Kidney (tissue), 14 donors: ENCODE data around the gene ASTN2. TPM values are rescaled to one million over a fixed set of nuclear protein-coding genes. Genes with fewer than 3 reads are reported as not detected.
"Not testable (repeated sequence)": the region's sequence is repeated elsewhere in the genome, so short reads cannot be mapped to it uniquely, and the experiment has no call there.

Source experiments
- DNase-seq, 5 donors: peaks; one replicate each; pipeline ENCODE4 v3.0.0-alpha.2; 2013 to 2020
- FAIRE-seq: peaks from 2 replicates; lab custom pipeline; 2012; peaks lifted over from hg19 to GRCh38; lab: Jason Lieb, UNC
- H3K27ac ChIP-seq, 2 donors: one replicate each; pipeline ENCODE4 v1.7.0; 2013; ENCODE audit warnings: low read depth in 2 of 2, low read length in 2 of 2, inconsistent platforms in 1 of 2
- H3K27me3 ChIP-seq: one replicate; pipeline ENCODE4 v1.7.1; 2013; ENCODE audit warnings: low read length, inconsistent platforms; ENCODE audit not compliant: control insufficient read depth, insufficient read depth
- H3K36me3 ChIP-seq, 3 donors: one replicate each; pipeline versions ENCODE4 v1.7.0 to v1.7.1; 2013; ENCODE audit warnings: low read length in 3 of 3, control low read depth in 1 of 3, inconsistent platforms in 1 of 3; ENCODE audit not compliant: insufficient read depth in 3 of 3, control insufficient read depth in 2 of 3
- H3K4me1 ChIP-seq, 3 donors: one replicate each; pipeline versions ENCODE4 v1.7.0 to v1.7.1; 2013; ENCODE audit warnings: low read length in 3 of 3, inconsistent platforms in 1 of 3, low read depth in 1 of 3; ENCODE audit not compliant: control insufficient read depth in 2 of 3, insufficient read depth in 2 of 3
- H3K4me3 ChIP-seq, 3 donors: one replicate each; pipeline versions ENCODE4 v1.7.0 to v1.8.1; 2013; ENCODE audit warnings: low read length in 3 of 3, control low read depth in 1 of 3, inconsistent platforms in 1 of 3
- H3K9ac ChIP-seq, 3 donors: one replicate each; pipeline versions ENCODE4 v1.7.0 to v1.7.1; 2013; ENCODE audit warnings: low read length in 3 of 3, control low read depth in 1 of 3, inconsistent platforms in 1 of 3
- H3K9me3 ChIP-seq, 3 donors: one replicate each; pipeline versions ENCODE4 v1.7.0 to v1.7.1; 2013; ENCODE audit warnings: low read length in 3 of 3, control low read depth in 1 of 3, inconsistent platforms in 1 of 3; ENCODE audit not compliant: control insufficient read depth in 2 of 3, insufficient read depth in 1 of 3
- intact Hi-C: fragments of 100-400 bp; cut with DNase I; formaldehyde crosslinking; loops from one replicate; pipeline ENCODE4 v1.11.1; 2022
- polyA plus RNA-seq: library from polyadenylated mRNA; stranded (reverse); fragments of 350-450 nt; fragmentation: Illumina TruSeq; extraction: RNeasy Lipid Tissue Mini Kit (QIAGEN cat#74804); gene quantifications from one replicate; pipeline ENCODE4 v1.2.3, GENCODE V29; 2014; ENCODE audit warnings: low read depth, low replicate concordance; ENCODE audit not compliant: insufficient read depth
- total RNA-seq: library from RNA; stranded (reverse); fragmentation: NEBNext Ultra II Directional; extraction: Animal tissue kit (Norgen Biotek cat#: 25700); gene quantifications from one replicate; pipeline ENCODE4 v1.2.1, GENCODE V29; 2021
- TF ChIP-seq, protein P1 (sequence below): IDR thresholded peaks from 3 replicates; pipeline ENCODE4 v1.5.1; 2012; ENCODE audit warnings: mild to moderate bottlenecking, moderate library complexity, borderline replicate concordance; ENCODE audit not compliant: insufficient read depth; ENCODE audit errors: extremely low read depth
- donor health status: control.
- donor health status: control.
- donor health status: control.
- donor health status: control.
- donor health status: control.
- donor health status: DM: yes; HTN: yes; CAD: no.
- donor health status: Normal renal cell carcinoma (clear cell type).

ASTN2 gene
- total and polyA plus RNA-seq, 2 donors from 2014 or later: 7.6 to 11.5 TPM

DNA sequence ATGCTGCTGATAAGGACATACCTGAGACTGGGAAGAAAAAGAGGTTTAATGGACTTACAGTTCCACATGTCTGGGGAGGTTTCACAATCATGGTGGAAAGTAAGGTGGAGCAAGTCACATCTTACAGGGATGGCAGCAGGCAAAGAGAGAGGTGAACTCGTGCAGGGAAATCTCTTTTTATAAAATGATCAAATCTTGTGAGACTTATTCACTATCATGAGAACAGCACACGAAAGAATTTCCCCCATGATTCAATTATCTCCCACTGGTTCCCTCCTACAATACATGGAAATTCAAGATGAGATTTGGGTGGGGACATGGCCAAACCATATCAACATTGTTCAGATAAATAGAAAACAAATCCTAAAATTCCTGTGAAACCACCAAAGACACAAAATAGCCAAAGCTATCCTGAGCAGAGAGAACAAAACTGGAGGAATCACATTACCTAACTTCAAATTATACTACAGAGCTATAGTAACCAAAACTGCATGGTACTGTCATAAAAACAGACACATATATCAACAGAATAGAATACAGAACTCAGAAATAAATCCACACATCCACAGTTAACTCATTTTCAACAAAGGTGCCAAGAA is 958.3 kb downstream of the ASTN2 start:
- Histone ChIP-seq H3K27ac (no peak overlapping the region), H3K27me3 (no peaks in the 10 kb centered on the region), H3K36me3 (no peaks in the 10 kb centered on the region), H3K9ac (no peak overlapping the region), H3K4me3 (no peak overlapping the region), H3K9me3 (peaks cover 0 to 7% (median 0%) of the 10 kb centered on the region in 3 donors), H3K4me1 (no peaks in the 10 kb centered on the region)
- intact Hi-C loops: no loop called here
- DNase-seq (no peak), FAIRE-seq (no peak)
- TF ChIP-seq, protein P1, sequence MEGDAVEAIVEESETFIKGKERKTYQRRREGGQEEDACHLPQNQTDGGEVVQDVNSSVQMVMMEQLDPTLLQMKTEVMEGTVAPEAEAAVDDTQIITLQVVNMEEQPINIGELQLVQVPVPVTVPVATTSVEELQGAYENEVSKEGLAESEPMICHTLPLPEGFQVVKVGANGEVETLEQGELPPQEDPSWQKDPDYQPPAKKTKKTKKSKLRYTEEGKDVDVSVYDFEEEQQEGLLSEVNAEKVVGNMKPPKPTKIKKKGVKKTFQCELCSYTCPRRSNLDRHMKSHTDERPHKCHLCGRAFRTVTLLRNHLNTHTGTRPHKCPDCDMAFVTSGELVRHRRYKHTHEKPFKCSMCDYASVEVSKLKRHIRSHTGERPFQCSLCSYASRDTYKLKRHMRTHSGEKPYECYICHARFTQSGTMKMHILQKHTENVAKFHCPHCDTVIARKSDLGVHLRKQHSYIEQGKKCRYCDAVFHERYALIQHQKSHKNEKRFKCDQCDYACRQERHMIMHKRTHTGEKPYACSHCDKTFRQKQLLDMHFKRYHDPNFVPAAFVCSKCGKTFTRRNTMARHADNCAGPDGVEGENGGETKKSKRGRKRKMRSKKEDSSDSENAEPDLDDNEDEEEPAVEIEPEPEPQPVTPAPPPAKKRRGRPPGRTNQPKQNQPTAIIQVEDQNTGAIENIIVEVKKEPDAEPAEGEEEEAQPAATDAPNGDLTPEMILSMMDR: no peak

DNA sequence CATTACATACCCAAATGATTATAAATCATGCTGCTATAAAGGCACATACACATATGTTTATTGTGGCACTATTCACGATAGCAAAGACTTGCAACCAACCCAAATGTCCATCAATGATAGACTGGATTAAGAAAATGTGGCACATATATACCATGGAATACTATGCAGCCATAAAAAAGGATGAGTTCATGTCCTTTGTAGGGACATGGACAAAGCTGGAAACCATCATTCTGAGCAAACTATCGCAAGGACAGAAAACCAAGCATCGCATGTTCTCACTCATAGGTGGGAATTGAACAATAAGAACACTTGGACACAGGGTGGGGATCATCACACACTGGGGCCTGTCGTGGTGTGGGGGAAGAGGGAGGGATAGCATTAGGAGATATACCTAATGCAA is 960.3 kb downstream of the ASTN2 start:
- H3K9me3 ChIP-seq, intact Hi-C loops, H3K27ac ChIP-seq, H3K4me1 ChIP-seq, DNase-seq, FAIRE-seq, H3K4me3 ChIP-seq, H3K27me3 ChIP-seq, H3K36me3 ChIP-seq, H3K9ac ChIP-seq: not testable (repeated sequence)

DNA sequence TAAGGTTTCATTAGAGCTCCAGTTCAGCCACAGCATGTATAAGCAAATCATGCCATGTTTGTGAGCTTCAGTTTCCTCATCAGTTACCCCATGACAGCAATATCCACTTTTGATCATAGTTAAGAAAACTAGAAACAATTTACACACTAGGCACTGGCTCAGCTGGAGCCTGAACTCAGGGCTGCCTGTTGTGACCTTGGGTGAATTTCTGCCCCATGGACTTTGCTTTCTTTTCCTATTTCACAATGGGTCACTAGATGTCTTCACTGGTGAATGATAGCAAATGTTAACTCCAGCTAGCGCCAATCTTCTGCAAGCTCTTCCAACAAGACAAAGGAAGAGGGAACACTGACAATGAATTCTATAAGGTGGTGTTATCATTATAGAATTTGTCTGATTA is 961.1 kb downstream of the ASTN2 start:
- intact Hi-C loops: no loop called here
- Histone ChIP-seq H3K4me3 (no peak overlapping the region), H3K36me3 (no peaks in the 10 kb centered on the region), H3K27me3 (no peaks in the 10 kb centered on the region), H3K9me3 (peaks cover 0 to 7% (median 0%) of the 10 kb centered on the region in 3 donors), H3K27ac (no peak overlapping the region), H3K9ac (no peak overlapping the region), H3K4me1 (no peaks in the 10 kb centered on the region)
- TF ChIP-seq, protein P1: no peak
- no peak for DNase-seq
- no peak for FAIRE-seq

DNA sequence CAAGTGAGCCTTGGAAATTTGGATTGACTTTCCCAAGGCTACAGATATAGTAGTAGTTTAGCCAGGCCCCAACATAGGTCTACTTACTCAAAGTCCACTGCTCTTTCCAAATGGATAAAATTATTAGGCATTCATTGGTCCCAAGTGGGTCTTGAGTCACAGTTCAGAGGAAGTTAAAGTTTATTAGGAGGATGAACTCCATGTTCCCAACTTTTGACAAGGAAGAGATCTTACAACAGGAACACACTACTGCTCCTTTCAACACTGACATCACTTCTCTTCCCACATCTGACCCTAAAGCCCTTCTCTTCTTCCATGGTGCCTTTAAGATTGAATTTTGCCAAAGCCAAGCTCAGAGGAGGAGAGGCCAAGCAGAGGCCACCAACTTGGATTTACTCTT is 962.2 kb downstream of the ASTN2 start:
- DNase-seq (no peak), FAIRE-seq (no peak)
- intact Hi-C loops: no loop called here
- no peaks in the 10 kb centered on the region for H3K36me3 ChIP-seq
- H3K4me1 ChIP-seq: no peaks in the 10 kb centered on the region
- peaks cover 0 to 7% (median 0%) of the 10 kb centered on the region in 3 donors for H3K9me3 ChIP-seq
- no peak overlapping the region for H3K9ac ChIP-seq
- TF ChIP-seq, protein P1: no peak
- no peak overlapping the region for H3K4me3 ChIP-seq
- no peaks in the 10 kb centered on the region for H3K27me3 ChIP-seq
- H3K27ac ChIP-seq: no peak overlapping the region
